ENCODE data around the gene TMCC2.
"Not testable (repeated sequence)": the region's sequence is repeated elsewhere in the genome, so short reads cannot be mapped to it uniquely, and the experiment has no call there.

TMCC2 gene

DNA sequence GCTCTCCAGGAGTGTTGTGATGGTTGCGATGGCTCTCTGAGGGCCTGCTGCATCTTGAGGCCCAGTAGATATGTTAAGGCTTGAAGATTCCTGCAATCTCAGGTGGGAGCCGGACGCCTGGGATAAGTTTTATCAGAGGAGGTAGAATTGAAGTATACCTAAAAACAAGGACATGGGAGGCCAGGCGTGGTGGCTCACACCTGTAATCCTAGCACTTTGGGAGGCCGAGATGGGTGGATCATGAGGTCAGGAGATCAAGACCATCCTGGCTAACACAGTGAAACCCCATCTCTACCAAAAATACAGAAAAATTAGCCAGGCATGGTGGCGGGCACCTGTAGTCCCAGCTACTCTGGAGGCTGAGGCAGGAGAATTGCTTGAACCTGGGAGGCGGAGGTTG lies 6.2 kb downstream of the TMCC2 start:
- not testable (repeated sequence) for H3K36me3 ChIP-seq (ENCODE audit: control insufficient read depth, low read depth, low read length); H3K27me3 ChIP-seq (ENCODE audit: control insufficient read depth, insufficient read depth, low read length); H3K4me1 ChIP-seq (ENCODE audit: control insufficient read depth, low read depth, low read length); H3K9ac ChIP-seq (ENCODE audit: low read length); H3K27ac ChIP-seq (ENCODE audit: low read length); H3K9me3 ChIP-seq (ENCODE audit: control insufficient read depth, low read depth, low read length); H3K4me3 ChIP-seq (ENCODE audit: low read length)

DNA sequence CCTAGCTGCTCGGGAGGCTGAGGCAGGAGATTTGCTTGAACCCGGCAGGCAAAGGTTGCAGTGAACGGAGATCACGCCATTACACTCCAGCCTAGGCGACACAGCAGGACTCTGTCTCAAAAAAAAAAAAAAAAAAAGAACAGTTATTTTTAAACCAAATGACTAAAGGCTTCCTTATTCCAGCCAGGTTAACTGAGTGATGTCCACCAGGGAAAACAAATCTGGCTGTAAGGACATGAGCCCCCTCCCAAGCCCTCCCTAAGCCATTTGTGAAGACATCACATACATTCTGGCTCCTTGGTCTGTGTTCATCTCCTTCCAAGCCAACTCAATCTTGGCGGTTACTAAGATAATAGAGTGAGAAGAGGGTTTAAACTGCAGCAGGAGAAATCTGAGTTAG lies 8.2 kb downstream of the TMCC2 start:
- Histone ChIP-seq H3K9me3 (ENCODE audit: control insufficient read depth, low read depth, low read length) (no peaks in the 10 kb centered on the region), H3K27ac (ENCODE audit: low read length) (no peak overlapping the region), H3K36me3 (ENCODE audit: control insufficient read depth, low read depth, low read length) (no peaks in the 10 kb centered on the region), H3K27me3 (ENCODE audit: control insufficient read depth, insufficient read depth, low read length) (no peaks in the 10 kb centered on the region), H3K4me1 (ENCODE audit: control insufficient read depth, low read depth, low read length) (no peaks in the 10 kb centered on the region), H3K9ac (ENCODE audit: low read length) (no peak overlapping the region), H3K4me3 (ENCODE audit: low read length) (no peak overlapping the region)

- Histone ChIP-seq H3K9me3 (ENCODE audit: control insufficient read depth, low read depth, low read length) (no peaks in the 10 kb centered on the region), H3K4me1 (ENCODE audit: control insufficient read depth, low read depth, low read length) (no peaks in the 10 kb centered on the region), H3K36me3 (ENCODE audit: control insufficient read depth, low read depth, low read length) (no peaks in the 10 kb centered on the region), H3K27me3 (ENCODE audit: control insufficient read depth, insufficient read depth, low read length) (no peaks in the 10 kb centered on the region), H3K9ac (ENCODE audit: low read length) (no peak overlapping the region), H3K27ac (ENCODE audit: low read length) (no peak overlapping the region), H3K4me3 (ENCODE audit: low read length) (no peak overlapping the region)
Measured at GRCh38 chr1:205236526-205236925, 8.8 kb downstream of the TMCC2 start.

DNA sequence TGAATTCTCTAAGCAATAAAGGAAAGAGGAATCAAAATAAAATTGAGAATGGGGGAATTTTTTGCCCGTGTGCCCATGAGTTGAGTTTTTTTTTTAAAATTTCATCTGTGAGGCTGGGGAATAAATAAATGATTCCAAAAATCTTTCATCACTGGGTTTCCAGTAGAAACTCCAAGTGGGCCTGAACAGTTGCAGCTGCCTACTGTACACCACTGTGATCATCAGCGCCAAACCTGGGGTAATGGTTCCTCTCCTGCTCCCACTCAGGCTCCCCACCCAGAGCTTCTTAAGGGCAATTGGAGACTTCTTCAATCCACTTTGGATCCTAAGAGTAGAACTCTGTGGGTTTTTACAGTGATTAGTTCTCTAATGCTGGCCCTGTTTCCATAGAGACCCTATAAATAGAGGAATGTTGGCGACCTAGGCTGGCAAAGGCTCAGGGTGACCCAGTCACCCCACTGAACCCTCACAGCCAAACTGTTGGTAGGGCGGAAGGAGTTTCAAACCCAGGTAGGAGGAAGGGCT lies 9.3 kb downstream of the TMCC2 start:
- Histone ChIP-seq H3K9me3 (ENCODE audit: control insufficient read depth, low read depth, low read length) (no peaks in the 10 kb centered on the region), H3K27ac (ENCODE audit: low read length) (no peak overlapping the region), H3K9ac (ENCODE audit: low read length) (no peak overlapping the region), H3K36me3 (ENCODE audit: control insufficient read depth, low read depth, low read length) (no peaks in the 10 kb centered on the region), H3K4me1 (ENCODE audit: control insufficient read depth, low read depth, low read length) (no peaks in the 10 kb centered on the region), H3K4me3 (ENCODE audit: low read length) (no peak overlapping the region), H3K27me3 (ENCODE audit: control insufficient read depth, insufficient read depth, low read length) (no peaks in the 10 kb centered on the region)

DNA sequence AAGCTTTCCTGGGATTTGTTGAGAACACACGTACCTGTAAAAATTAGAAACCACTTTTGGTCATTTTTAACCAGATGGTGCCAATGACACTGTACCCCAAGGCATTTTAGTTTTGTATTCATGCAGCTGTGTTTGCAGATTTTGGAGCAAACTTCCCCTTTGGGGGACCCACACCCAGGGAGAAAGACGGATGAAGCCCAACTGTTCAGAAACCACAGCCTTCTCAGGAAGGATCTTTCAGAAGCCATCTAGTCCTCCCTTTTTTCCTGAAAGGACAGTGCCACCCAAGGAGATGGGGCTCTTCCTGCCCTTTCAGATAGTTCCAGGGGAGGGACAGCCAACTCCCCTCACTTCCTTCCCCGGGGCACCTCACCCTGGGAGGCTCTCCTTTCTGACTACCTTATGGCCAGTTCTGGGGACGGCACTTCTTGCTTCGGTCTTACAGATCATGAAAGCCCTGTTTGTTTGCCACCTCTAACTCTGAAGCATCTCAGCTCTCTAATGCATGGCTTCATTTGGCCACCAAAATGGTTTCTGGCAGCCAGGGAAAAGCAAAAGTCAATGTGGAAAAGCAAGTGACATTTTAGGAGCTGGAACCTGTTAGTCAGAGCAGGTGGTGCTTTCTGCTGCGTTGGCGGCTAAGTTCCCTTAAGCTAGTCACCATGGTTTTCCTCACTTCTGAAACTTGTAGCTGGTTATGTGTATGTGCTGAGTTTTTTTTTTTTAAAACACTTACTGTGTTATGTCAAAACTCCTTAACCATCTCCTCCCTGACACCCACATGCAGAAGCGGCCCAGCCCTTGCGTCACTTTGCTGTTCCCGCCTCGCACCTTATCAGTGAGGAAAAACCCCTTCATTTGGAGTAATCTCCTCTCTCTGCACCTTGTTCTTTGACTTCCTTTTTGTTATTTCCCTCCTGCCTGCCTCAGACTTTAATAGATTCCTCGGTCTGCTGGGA lies 10.1 kb downstream of the TMCC2 start:
- H3K36me3 ChIP-seq (ENCODE audit: control insufficient read depth, low read depth, low read length), result no peaks in the 10 kb centered on the region
- no peaks in the 10 kb centered on the region for H3K4me1 ChIP-seq (ENCODE audit: control insufficient read depth, low read depth, low read length)
- no peaks in the 10 kb centered on the region for H3K27me3 ChIP-seq (ENCODE audit: control insufficient read depth, insufficient read depth, low read length)
- no peak overlapping the region for H3K4me3 ChIP-seq (ENCODE audit: low read length)
- H3K9me3 ChIP-seq (ENCODE audit: control insufficient read depth, low read depth, low read length), result no peaks in the 10 kb centered on the region
- H3K27ac ChIP-seq (ENCODE audit: low read length), result no peak overlapping the region
- no peak overlapping the region for H3K9ac ChIP-seq (ENCODE audit: low read length)

DNA sequence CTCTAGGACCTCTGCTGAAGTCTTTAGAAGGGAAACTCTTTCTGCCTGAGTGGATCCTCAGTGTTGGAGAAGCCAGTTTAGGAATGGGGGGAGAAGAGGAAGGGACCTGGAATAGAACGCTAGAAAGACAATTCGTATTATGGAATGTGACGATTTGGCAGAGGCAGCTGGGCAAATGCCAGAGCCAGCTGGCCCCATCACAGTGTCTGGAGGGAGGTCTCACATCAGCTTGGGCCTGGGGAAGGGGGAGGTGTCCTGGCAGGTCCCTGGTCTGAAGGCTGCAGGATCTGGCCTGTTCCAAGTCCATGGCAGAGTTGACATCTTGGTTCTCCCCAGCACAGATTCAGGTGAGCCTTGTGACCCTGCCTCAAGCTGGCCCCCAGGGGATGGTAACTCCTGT lies 11.3 kb downstream of the TMCC2 start:
- Histone ChIP-seq H3K4me1 (ENCODE audit: control insufficient read depth, low read depth, low read length) (no peaks in the 10 kb centered on the region), H3K9me3 (ENCODE audit: control insufficient read depth, low read depth, low read length) (no peaks in the 10 kb centered on the region), H3K9ac (ENCODE audit: low read length) (no peak overlapping the region), H3K27me3 (ENCODE audit: control insufficient read depth, insufficient read depth, low read length) (no peaks in the 10 kb centered on the region), H3K4me3 (ENCODE audit: low read length) (no peak overlapping the region), H3K27ac (ENCODE audit: low read length) (no peak overlapping the region), H3K36me3 (ENCODE audit: control insufficient read depth, low read depth, low read length) (no peaks in the 10 kb centered on the region)

GRCh38 chr1:205240118-205240517 lies 12.4 kb downstream of the TMCC2 start:
- no peak overlapping the region for H3K27ac ChIP-seq (ENCODE audit: low read length)

DNA sequence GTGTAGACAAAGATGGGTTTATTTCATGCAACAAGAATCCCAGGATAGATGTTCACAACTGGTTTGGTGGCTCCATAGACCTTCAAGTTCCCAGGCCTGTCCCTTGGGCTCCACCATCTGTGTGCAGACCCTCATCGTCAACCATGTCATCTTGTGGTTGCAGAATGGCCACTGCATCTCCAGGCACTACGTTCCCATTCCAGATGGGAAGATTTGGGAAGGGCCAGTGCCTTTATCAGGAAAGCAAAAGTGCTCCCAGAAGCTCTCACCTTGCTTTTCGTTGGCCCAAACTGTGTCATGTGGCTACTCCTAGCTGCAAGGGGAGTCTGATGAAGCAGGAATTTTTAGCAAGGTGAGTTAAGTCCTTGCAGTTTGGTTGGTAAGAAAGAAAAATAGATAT lies 12.8 kb downstream of the TMCC2 start:
- no peak overlapping the region for H3K9ac ChIP-seq (ENCODE audit: low read length)
- H3K27ac ChIP-seq (ENCODE audit: low read length), result no peak overlapping the region
- H3K36me3 ChIP-seq (ENCODE audit: control insufficient read depth, low read depth, low read length), result no peaks in the 10 kb centered on the region
- H3K27me3 ChIP-seq (ENCODE audit: control insufficient read depth, insufficient read depth, low read length), result no peaks in the 10 kb centered on the region
- no peak overlapping the region for H3K4me3 ChIP-seq (ENCODE audit: low read length)
- H3K9me3 ChIP-seq (ENCODE audit: control insufficient read depth, low read depth, low read length), result no peaks in the 10 kb centered on the region
- no peaks in the 10 kb centered on the region for H3K4me1 ChIP-seq (ENCODE audit: control insufficient read depth, low read depth, low read length)

More at GRCh38 chr1:205240118-205240517, 12.4 kb downstream of the TMCC2 start:
- Histone ChIP-seq H3K36me3 (ENCODE audit: control insufficient read depth, low read depth, low read length) (no peaks in the 10 kb centered on the region), H3K27me3 (ENCODE audit: control insufficient read depth, insufficient read depth, low read length) (no peaks in the 10 kb centered on the region), H3K9me3 (ENCODE audit: control insufficient read depth, low read depth, low read length) (no peaks in the 10 kb centered on the region), H3K4me1 (ENCODE audit: control insufficient read depth, low read depth, low read length) (no peaks in the 10 kb centered on the region), H3K4me3 (ENCODE audit: low read length) (no peak overlapping the region), H3K9ac (ENCODE audit: low read length) (no peak overlapping the region)

DNA sequence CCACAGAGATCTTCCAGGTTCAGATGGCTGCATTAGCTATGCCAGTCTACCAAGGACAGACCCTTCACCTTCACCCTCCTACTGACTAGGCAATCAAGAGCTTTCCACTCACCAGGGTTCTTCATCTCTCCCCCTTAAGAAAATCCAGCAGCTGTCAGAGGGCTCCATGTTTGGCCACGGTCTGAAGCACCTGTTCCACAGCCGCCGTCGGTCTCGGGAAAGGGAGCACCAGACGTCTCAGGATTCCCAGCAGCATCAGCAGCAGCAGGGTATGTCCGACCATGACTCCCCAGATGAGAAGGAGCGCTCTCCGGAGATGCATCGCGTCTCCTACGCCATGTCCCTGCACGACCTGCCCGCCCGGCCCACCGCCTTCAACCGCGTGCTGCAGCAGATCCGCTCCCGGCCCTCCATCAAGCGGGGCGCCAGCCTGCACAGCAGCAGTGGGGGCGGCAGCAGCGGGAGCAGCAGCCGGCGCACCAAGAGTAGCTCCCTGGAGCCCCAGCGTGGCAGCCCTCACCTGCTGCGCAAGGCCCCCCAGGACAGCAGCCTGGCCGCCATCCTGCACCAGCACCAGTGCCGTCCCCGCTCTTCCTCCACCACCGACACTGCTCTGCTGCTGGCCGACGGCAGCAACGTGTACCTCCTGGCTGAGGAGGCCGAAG lies 13.8 kb downstream of the TMCC2 start:
- H3K4me3 ChIP-seq (ENCODE audit: low read length), result no peak overlapping the region
- H3K27me3 ChIP-seq (ENCODE audit: control insufficient read depth, insufficient read depth, low read length), result no peaks in the 10 kb centered on the region
- no peak overlapping the region for H3K9ac ChIP-seq (ENCODE audit: low read length)
- H3K27ac ChIP-seq (ENCODE audit: low read length), result no peak overlapping the region
- H3K36me3 ChIP-seq (ENCODE audit: control insufficient read depth, low read depth, low read length), result no peaks in the 10 kb centered on the region
- H3K9me3 ChIP-seq (ENCODE audit: control insufficient read depth, low read depth, low read length), result no peaks in the 10 kb centered on the region
- no peaks in the 10 kb centered on the region for H3K4me1 ChIP-seq (ENCODE audit: control insufficient read depth, low read depth, low read length)

DNA sequence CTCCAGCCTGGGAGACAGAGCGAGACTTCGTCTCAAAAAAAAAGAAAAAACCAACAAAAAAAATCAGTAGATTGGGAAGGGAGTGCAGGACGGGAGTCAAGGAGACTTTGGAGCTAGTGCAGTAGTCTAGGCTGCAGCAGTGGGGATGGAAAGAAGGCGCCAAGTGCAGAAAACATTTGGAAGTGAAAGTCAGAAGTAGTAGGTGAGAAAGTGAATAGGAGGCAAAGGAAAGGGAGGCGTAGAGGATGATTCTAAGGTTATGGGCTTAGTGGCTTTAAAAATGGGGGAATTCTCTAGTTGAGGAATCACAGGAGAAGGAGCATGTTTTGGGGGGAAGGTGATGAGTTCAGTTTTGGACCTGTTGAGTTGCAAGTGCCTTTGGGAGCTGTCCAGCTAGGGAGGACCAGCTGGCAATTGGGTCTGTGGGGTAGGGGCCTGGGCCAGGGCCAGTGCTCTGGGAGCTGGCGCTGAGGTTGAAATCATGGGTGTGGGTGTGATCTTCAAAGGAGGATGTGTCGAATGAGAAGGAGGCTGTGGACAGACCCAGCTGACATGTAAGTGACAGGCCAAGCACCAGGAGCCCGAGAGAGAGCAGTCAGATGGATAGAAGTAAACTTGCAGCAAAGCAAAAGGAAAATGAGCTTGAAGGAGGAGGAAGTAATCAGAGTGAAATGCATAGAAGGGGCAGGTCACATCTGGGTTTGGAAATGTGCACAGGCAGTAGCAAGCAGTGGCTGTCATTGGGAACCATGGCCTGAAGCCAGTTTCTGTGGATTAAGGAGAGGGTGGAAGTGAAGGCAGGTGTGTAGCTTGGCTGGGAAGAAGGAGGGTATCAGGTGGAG lies 15.8 kb downstream of the TMCC2 start:
- H3K27ac ChIP-seq (ENCODE audit: low read length), result no peak overlapping the region
- no peaks in the 10 kb centered on the region for H3K27me3 ChIP-seq (ENCODE audit: control insufficient read depth, insufficient read depth, low read length)
- no peaks in the 10 kb centered on the region for H3K36me3 ChIP-seq (ENCODE audit: control insufficient read depth, low read depth, low read length)
- no peaks in the 10 kb centered on the region for H3K4me1 ChIP-seq (ENCODE audit: control insufficient read depth, low read depth, low read length)
- no peak overlapping the region for H3K9ac ChIP-seq (ENCODE audit: low read length)
- H3K4me3 ChIP-seq (ENCODE audit: low read length), result no peak overlapping the region
- H3K9me3 ChIP-seq (ENCODE audit: control insufficient read depth, low read depth, low read length), result no peaks in the 10 kb centered on the region

DNA sequence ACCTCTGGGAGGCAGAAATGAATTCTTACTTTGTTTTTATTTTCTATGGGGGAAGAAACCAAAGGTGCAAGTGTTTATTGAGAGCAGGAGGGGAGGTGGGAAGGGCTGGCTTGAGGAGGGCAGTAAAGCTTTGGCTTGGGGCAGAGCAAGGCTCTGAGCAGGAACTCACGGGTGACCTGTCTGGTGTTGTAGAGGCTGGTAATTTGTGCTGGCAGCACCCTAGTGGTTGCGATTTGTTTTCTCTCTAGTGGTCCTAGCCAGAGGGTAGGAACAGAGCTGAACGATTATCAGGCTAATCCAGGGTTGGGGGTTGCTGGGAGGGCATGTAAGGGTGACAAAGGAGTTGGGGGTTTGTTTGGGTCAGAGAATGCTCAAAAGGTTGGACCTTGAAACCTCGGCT lies 16.6 kb downstream of the TMCC2 start:
- H3K4me1 ChIP-seq (ENCODE audit: control insufficient read depth, low read depth, low read length), result no peaks in the 10 kb centered on the region
- no peak overlapping the region for H3K27ac ChIP-seq (ENCODE audit: low read length)
- no peak overlapping the region for H3K9ac ChIP-seq (ENCODE audit: low read length)
- H3K4me3 ChIP-seq (ENCODE audit: low read length), result no peak overlapping the region
- no peaks in the 10 kb centered on the region for H3K9me3 ChIP-seq (ENCODE audit: control insufficient read depth, low read depth, low read length)
- no peaks in the 10 kb centered on the region for H3K36me3 ChIP-seq (ENCODE audit: control insufficient read depth, low read depth, low read length)
- no peaks in the 10 kb centered on the region for H3K27me3 ChIP-seq (ENCODE audit: control insufficient read depth, insufficient read depth, low read length)

Data from iPS-18a (cell line).